Activated naive CD8-positive, alpha-beta T cell treated with anti-CD3 and anti-CD28 coated beads, Interleukin-2, amount 10 ng/mL, durations not matched to agents 7 days and 5 days (primary cell): ENCODE data around the gene WLS. TPM values are rescaled to one million over a fixed set of nuclear protein-coding genes. Genes with fewer than 3 reads are reported as not detected.
"Not testable (repeated sequence)": the region's sequence is repeated elsewhere in the genome, so short reads cannot be mapped to it uniquely, and the experiment has no call there.

Source experiments
- ATAC-seq: fragments of 150-1000 bp; cut with Tn5 transposase; one replicate; pipeline ENCODE4 v1.10.0; 2021; ENCODE audit warnings: low read depth, moderate library complexity
- POLR2A ChIA-PET: fragments of 350-600 bp; sonication (Branson Sonifier 250); formaldehyde crosslinking; loops from one replicate; lab custom pipeline; 2021; ENCODE audit warnings: antibody characterized with exemption; lab: Charles Lee
- DNase-seq: peaks from one replicate; pipeline ENCODE4 v3.0.0; 2021
- H3K27ac Mint-ChIP-seq: one replicate; pipeline ENCODE4 v1.8.0; 2022; ENCODE audit warnings: mild to moderate bottlenecking, mixed read lengths
- H3K27me3 Mint-ChIP-seq: one replicate; pipeline ENCODE4 v1.8.0; 2022; ENCODE audit warnings: mild to moderate bottlenecking, moderate library complexity, mixed read lengths
- H3K36me3 Mint-ChIP-seq: one replicate; pipeline ENCODE4 v1.8.0; 2021; ENCODE audit warnings: mild to moderate bottlenecking, mixed read lengths
- H3K4me1 Mint-ChIP-seq: one replicate; pipeline ENCODE4 v1.8.0; 2021; ENCODE audit warnings: mixed read lengths
- H3K4me3 Mint-ChIP-seq: one replicate; pipeline ENCODE4 v1.8.0; 2022; ENCODE audit warnings: mild to moderate bottlenecking, moderate library complexity, mixed read lengths
- H3K9me3 Mint-ChIP-seq: one replicate; pipeline ENCODE4 v1.8.0; 2021; ENCODE audit warnings: mixed read lengths
- total RNA-seq, 2 experiments: library from RNA; stranded (reverse); gene quantifications; one replicate each; pipeline ENCODE4 v1.2.3, GENCODE V29; 2021

The WLS gene
- total RNA-seq: not detected

DNA sequence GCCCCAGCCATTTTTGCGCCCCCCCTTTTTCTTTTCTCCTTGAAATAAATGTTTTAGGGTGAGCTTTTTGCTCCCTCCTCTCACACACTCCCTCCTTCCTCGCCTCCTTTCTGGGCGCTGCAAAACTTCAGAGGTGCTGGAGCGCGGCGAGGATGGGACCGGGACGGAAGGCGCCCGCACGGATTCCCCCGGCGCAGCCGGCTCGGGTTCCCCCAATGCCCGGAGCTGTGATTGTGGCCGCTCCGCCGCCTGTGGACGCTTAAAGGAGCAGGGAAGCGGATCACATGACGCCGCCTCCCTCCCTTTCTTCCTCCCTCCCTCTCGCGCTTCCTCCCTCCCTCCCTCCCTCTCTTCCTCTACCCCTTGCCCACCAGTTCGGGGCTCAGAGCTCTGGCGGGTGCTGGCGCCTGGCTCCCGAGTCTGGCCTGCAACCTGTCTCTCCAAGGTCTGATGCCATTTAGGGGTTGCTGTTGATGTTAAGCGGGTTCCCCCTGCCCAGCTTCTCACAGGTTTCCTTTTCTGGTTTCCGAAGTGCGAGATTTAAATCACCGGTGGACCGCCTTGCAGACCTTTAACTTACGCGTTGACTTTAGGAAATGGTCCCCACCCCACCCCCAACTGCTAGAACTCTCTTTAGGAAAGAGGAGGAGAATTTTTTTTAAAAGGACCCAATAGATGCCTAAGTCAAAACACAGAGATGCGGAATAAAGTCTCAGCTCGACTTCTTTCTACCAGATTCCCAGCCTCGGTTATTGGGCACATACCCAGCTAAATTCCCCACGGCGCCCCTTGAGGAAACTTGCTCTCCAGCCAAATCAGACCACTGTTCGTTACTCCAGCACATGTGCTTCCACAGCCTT lies at the start of gene WLS:
Gene WLS, minus strand, starts transcription at position 235 of the 860 bp plus-strand sequence. Its CDS starts 224 bp downstream, at position 11.
- POLR2A ChIA-PET: no interaction called here
- Mint-ChIP-seq H3K27me3 (peaks cover 50% of the 10 kb centered on the region), H3K36me3 (no peaks in the 10 kb centered on the region), H3K27ac (no peak within 1 kb of the TSS), H3K4me1 (peaks cover 6% of the 10 kb centered on the region), H3K4me3 (peak within 1 kb of the TSS; percentile 61), H3K9me3 (no peaks in the 10 kb centered on the region)
- DNase-seq: no peak
- ATAC-seq: no peak

GRCh38 chr1:68280286-68280685 lies 48.0 kb upstream of the WLS start:
- Mint-ChIP-seq H3K9me3 (peaks cover 3% of the 10 kb centered on the region), H3K4me1 (no peaks in the 10 kb centered on the region), H3K4me3 (no peak overlapping the region), H3K27me3 (no peaks in the 10 kb centered on the region), H3K36me3 (no peaks in the 10 kb centered on the region), H3K27ac (no peak overlapping the region)
- POLR2A ChIA-PET: no interaction called here
- ATAC-seq: no peak
- no peak for DNase-seq

GRCh38 chr1:68279846-68280245 lies 47.5 kb upstream of the WLS start:
- POLR2A ChIA-PET: no interaction called here

DNA sequence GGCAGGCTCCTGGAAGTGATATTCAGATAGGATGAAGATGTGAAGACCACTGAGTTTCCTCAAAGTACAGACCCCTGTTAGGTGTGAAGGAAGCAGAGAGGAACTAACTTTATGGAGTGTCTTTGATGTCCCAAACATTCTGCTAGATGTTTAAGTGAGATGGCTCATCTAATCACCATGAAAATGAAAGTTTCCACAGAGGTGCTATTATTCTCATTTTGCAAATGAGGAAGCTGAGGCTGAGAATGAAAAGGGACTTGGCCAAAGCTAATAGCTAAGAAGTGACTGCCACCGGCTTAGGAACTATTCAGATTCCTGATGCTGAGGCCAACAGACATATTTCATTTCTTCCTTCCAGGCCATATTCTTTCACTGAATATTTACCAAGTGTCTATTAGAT lies 45.9 kb upstream of the WLS start:
- Mint-ChIP-seq H3K27ac (no peak overlapping the region), H3K4me1 (no peaks in the 10 kb centered on the region), H3K9me3 (peaks cover 3% of the 10 kb centered on the region), H3K36me3 (no peaks in the 10 kb centered on the region), H3K27me3 (no peaks in the 10 kb centered on the region), H3K4me3 (no peak overlapping the region)
- DNase-seq (no peak), ATAC-seq (no peak)
- POLR2A ChIA-PET: no interaction called here

More at GRCh38 chr1:68279846-68280245, 47.5 kb upstream of the WLS start:
- ATAC-seq: no peak
- no peaks in the 10 kb centered on the region for H3K36me3 Mint-ChIP-seq
- H3K4me1 Mint-ChIP-seq: no peaks in the 10 kb centered on the region
- no peak for DNase-seq
- no peak overlapping the region for H3K27ac Mint-ChIP-seq
- H3K4me3 Mint-ChIP-seq: no peak overlapping the region
- H3K9me3 Mint-ChIP-seq: peaks cover 3% of the 10 kb centered on the region
- no peaks in the 10 kb centered on the region for H3K27me3 Mint-ChIP-seq

DNA sequence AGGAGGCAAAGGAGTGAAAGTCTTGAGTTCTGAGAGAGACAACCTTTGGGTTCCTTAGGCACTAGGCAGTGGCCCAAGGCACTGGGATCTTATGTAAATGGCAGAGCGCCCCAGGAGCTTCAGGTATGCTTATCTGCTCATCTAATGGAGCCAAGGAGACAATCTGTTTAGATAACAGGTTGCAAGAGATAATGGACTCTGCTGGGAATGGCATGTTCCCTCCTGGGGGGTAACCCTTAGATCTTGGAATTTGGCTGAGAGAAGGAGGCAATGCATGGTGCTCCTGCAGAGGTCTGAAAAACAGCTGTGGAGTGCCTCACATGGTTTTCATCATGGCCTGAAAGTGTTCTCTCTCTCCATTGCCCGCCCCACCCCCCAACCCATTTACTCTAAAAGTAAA lies 44.1 kb upstream of the WLS start:
- Mint-ChIP-seq H3K4me1 (no peaks in the 10 kb centered on the region), H3K9me3 (no peaks in the 10 kb centered on the region), H3K27ac (no peak overlapping the region), H3K27me3 (no peaks in the 10 kb centered on the region), H3K4me3 (no peak overlapping the region), H3K36me3 (no peaks in the 10 kb centered on the region)
- ATAC-seq (no peak), DNase-seq (no peak)
- POLR2A ChIA-PET: no interaction called here

GRCh38 chr1:68273530-68273929 lies 41.2 kb upstream of the WLS start:
- H3K27ac Mint-ChIP-seq: no peak overlapping the region
- DNase-seq: no peak
- POLR2A ChIA-PET: no interaction called here

GRCh38 chr1:68271596-68271995 lies 39.3 kb upstream of the WLS start:
- DNase-seq (no peak), ATAC-seq (no peak)
- H3K9me3 Mint-ChIP-seq: no peaks in the 10 kb centered on the region
- H3K27ac Mint-ChIP-seq: no peak overlapping the region
- no peaks in the 10 kb centered on the region for H3K27me3 Mint-ChIP-seq
- H3K36me3 Mint-ChIP-seq: no peaks in the 10 kb centered on the region
- POLR2A ChIA-PET: no interaction called here
- H3K4me1 Mint-ChIP-seq: no peaks in the 10 kb centered on the region
- H3K4me3 Mint-ChIP-seq: no peak overlapping the region

More at GRCh38 chr1:68273530-68273929, 41.2 kb upstream of the WLS start:
- no peak for ATAC-seq
- no peaks in the 10 kb centered on the region for H3K36me3 Mint-ChIP-seq
- no peak overlapping the region for H3K4me3 Mint-ChIP-seq
- H3K27me3 Mint-ChIP-seq: no peaks in the 10 kb centered on the region
- no peaks in the 10 kb centered on the region for H3K4me1 Mint-ChIP-seq
- no peaks in the 10 kb centered on the region for H3K9me3 Mint-ChIP-seq

DNA sequence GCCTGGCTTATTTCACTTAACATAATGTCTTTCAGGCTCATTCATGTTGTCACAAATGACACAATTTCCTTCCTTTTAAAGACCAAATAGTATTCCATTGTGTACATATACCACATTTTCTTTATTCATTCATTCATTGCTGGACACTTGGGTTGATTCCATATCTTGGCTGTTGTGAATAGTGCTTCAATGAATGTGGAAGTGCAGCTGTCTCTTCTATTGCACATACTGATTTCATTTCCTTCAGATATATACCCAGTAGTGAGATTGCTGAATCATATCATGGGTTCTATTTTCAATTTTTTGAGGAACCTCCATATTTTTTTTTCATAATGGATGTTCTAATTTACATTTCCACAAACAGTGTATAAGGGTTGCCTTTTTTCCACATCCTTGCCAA lies 38.6 kb upstream of the WLS start:
- Mint-ChIP-seq H3K4me3 (no peak overlapping the region), H3K9me3 (no peaks in the 10 kb centered on the region), H3K4me1 (no peaks in the 10 kb centered on the region), H3K27me3 (no peaks in the 10 kb centered on the region), H3K27ac (no peak overlapping the region), H3K36me3 (no peaks in the 10 kb centered on the region)
- ATAC-seq (no peak), DNase-seq (no peak)
- POLR2A ChIA-PET: no interaction called here

- Mint-ChIP-seq H3K9me3 (no peaks in the 10 kb centered on the region), H3K27me3 (no peaks in the 10 kb centered on the region), H3K27ac (no peak overlapping the region), H3K4me3 (no peak overlapping the region), H3K4me1 (no peaks in the 10 kb centered on the region), H3K36me3 (no peaks in the 10 kb centered on the region)
- DNase-seq: no peak
- no peak for ATAC-seq
- POLR2A ChIA-PET: no interaction called here
Observed at GRCh38 chr1:68269637-68270430, 37.5 kb upstream of the WLS start.

DNA sequence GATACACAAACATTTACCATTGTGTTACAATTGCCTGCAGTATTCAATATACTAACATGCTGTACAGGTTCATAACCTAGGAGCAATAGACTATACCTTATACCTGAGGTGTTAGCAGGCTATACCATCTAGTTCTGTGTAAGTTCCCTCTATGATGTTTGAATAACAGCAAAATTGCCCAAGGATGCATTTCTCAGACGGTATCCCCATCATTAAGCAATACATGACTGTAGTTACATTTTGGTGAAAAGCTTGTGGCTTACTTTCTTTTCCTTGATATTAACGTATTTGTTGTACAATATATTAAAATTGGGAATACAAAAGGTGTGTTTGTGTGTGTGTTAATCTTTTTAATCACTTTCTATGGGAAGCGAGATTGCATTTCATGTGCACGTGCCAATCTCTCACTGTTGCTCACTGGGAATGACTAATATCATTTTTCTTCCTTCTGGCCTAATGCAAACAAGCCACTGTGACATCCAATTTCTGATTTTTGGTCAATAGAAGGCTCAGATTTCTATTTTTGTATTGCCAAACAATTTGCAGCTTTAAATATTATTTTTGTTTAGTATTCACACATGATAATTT lies 36.7 kb upstream of the WLS start:
- Mint-ChIP-seq H3K27ac (no peak overlapping the region), H3K4me1 (no peaks in the 10 kb centered on the region), H3K4me3 (no peak overlapping the region), H3K9me3 (no peaks in the 10 kb centered on the region), H3K36me3 (no peaks in the 10 kb centered on the region), H3K27me3 (no peaks in the 10 kb centered on the region)
- DNase-seq (no peak), ATAC-seq (no peak)
- POLR2A ChIA-PET: no interaction called here

GRCh38 chr1:68256824-68257223 lies 24.5 kb upstream of the WLS start:
- POLR2A ChIA-PET, H3K4me3 Mint-ChIP-seq, H3K36me3 Mint-ChIP-seq, H3K4me1 Mint-ChIP-seq, ATAC-seq, H3K27ac Mint-ChIP-seq, DNase-seq, H3K9me3 Mint-ChIP-seq, H3K27me3 Mint-ChIP-seq: not testable (repeated sequence)

- Mint-ChIP-seq H3K4me1 (no peaks in the 10 kb centered on the region), H3K27ac (no peak overlapping the region), H3K9me3 (no peaks in the 10 kb centered on the region), H3K27me3 (peaks cover 2% of the 10 kb centered on the region), H3K36me3 (no peaks in the 10 kb centered on the region), H3K4me3 (no peak overlapping the region)
- DNase-seq (no peak), ATAC-seq (no peak)
- POLR2A ChIA-PET: no interaction called here
Observed at GRCh38 chr1:68255301-68255700, 23.0 kb upstream of the WLS start.

DNA sequence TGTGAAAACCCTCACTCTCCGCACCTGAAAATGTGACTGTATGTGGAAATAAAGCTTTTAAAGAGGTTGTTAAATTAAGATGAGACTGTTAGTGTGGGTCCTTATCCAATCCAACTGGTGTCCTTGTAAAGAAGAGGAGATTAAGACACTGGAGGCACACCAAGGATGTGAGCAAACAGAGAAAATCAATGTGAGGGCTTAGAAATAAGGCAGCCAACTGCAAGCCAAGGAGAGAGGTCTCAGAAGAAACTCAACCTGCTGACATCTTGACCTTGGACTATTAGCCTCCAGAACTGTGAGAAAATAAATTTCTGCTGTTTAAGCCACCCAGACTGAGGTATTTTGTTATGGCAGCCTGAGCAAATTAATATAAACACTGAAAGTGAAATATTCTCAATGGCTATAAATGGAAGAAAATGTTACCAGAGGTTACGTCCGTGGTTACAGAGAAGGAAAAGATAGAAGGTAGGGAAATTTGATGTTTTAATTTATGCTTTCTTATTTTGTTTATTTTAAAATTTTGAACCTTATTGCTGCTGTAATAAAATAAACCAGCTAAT lies 22.4 kb upstream of the WLS start:
- POLR2A ChIA-PET: no interaction called here
- ATAC-seq: no peak

More for the DNA sequence above, 22.4 kb upstream of the WLS start:
- Mint-ChIP-seq H3K36me3 (no peaks in the 10 kb centered on the region), H3K9me3 (no peaks in the 10 kb centered on the region), H3K27me3 (peaks cover 2% of the 10 kb centered on the region), H3K27ac (no peak overlapping the region), H3K4me1 (no peaks in the 10 kb centered on the region), H3K4me3 (no peak overlapping the region)
- DNase-seq: no peak
